OCI-LY7 (cell line): ENCODE measurements around the gene FAM81A. TPM values are rescaled to one million over a fixed set of nuclear protein-coding genes. Genes with fewer than 3 reads are reported as not detected.
A peak's percentile ranks its signal among the peaks of the same experiment; 100 is the strongest.

ENCODE experiments used
- BruUV-seq: library from RNA; stranded (reverse); fragments of 400-500 nt; replicated peaks from 2 replicates; lab custom pipeline; 2021; lab: Mats Ljungman, UMichigan
- CTCF ChIA-PET: fragments of 300-600 bp; sonication (Branson Sonifier 250); formaldehyde crosslinking; loops from one replicate; lab custom pipeline; 2022; ENCODE audit warnings: antibody characterized with exemption; ENCODE audit not compliant: unreplicated experiment; lab: Charles Lee
- POLR2A ChIA-PET: fragments of 300-600 bp; sonication (Branson Sonifier 250); formaldehyde crosslinking; loops from one replicate; lab custom pipeline; 2022; ENCODE audit warnings: antibody characterized with exemption; lab: Charles Lee
- DNase-seq: peaks from one replicate; pipeline ENCODE4 v3.0.0-alpha.2; 2015; ENCODE audit warnings: low spot score
- H2AFZ ChIP-seq: fragments of 200-600 bp; sonication (generic), shearing (Covaris generic); 2 replicates; pipeline ENCODE4 v1.6.1; 2014; ENCODE audit warnings: mild to moderate bottlenecking, antibody characterized with exemption, low read length, moderate library complexity
- H3K27ac ChIP-seq: fragments of 200-600 bp; sonication (generic); 2 replicates; pipeline ENCODE4 v1.5.1; 2014; ENCODE audit warnings: mixed run types, low read depth, mild to moderate bottlenecking, moderate library complexity, low read length, inconsistent platforms; ENCODE audit not compliant: poor library complexity, severe bottlenecking
- H3K36me3 ChIP-seq: fragments of 200-600 bp; sonication (generic); 2 replicates; pipeline ENCODE4 v1.6.1; 2014; ENCODE audit warnings: mild to moderate bottlenecking, antibody characterized with exemption, low read length, moderate library complexity, mixed read lengths; ENCODE audit not compliant: insufficient read depth
- H3K4me1 ChIP-seq: fragments of 200-600 bp; sonication (generic); 2 replicates; pipeline ENCODE4 v1.5.1; 2014; ENCODE audit warnings: mild to moderate bottlenecking, low read length; ENCODE audit not compliant: insufficient read depth, poor library complexity, severe bottlenecking
- H3K4me2 ChIP-seq: fragments of 200-600 bp; sonication (generic); 2 replicates; pipeline ENCODE4 v1.6.1; 2014; ENCODE audit warnings: mild to moderate bottlenecking, low read length
- H3K4me3 ChIP-seq: fragments of 200-600 bp; sonication (generic); 2 replicates; pipeline ENCODE4 v1.5.1; 2014; ENCODE audit warnings: mild to moderate bottlenecking, low read depth, low read length; ENCODE audit not compliant: poor library complexity, severe bottlenecking
- H3K79me2 ChIP-seq: fragments of 200-600 bp; sonication (generic); 2 replicates; pipeline ENCODE4 v1.6.1; 2016; ENCODE audit warnings: low read depth, mild to moderate bottlenecking, low read length, moderate library complexity, mixed read lengths; ENCODE audit not compliant: insufficient read depth
- H3K9me2 ChIP-seq: fragments of 200-600 bp; sonication (generic); 2 replicates; pipeline ENCODE4 v1.6.1; 2016; ENCODE audit warnings: mild to moderate bottlenecking, low read length, mixed read lengths; ENCODE audit not compliant: insufficient read depth
- H3K9me3 ChIP-seq: fragments of 200-600 bp; sonication (generic); 2 replicates; pipeline ENCODE4 v1.6.1; 2014; ENCODE audit warnings: mild to moderate bottlenecking, mixed run types, low read length, mixed read lengths
- H4K20me1 ChIP-seq: fragments of 200-600 bp; sonication (generic); 2 replicates; pipeline ENCODE4 v1.6.1; 2014; ENCODE audit warnings: mild to moderate bottlenecking, antibody characterized with exemption, low read length, moderate library complexity, mixed read lengths; ENCODE audit not compliant: insufficient read depth
- CTCF ChIP-seq: fragments of 200-600 bp; sonication (generic); conservative IDR thresholded peaks from 2 replicates; pipeline ENCODE4 v1.5.1; 2014; ENCODE audit warnings: mild to moderate bottlenecking, antibody characterized with exemption, low read length, moderate library complexity, mixed read lengths
- EZH2phosphoT487 ChIP-seq: fragments of 200-600 bp; sonication (generic); IDR thresholded peaks from 2 replicates; pipeline ENCODE4 v1.6.1; 2018; ENCODE audit warnings: low read depth, borderline replicate concordance, mild to moderate bottlenecking, mixed run types, antibody characterized with exemption, low read length, moderate library complexity, mixed read lengths
- intact Hi-C: fragments of 100-400 bp; cut with micrococcal nuclease; formaldehyde crosslinking; loops from one replicate; pipeline ENCODE4 v1.10.0; 2022; ENCODE audit not compliant: unreplicated experiment
- total RNA-seq, 2 experiments: library from RNA; depleted of rRNA in 1 of 2; stranded (reverse); fragments of >200 nt in 1 of 2; shearing (Covaris generic) in 1 of 2; gene quantifications; 2 replicates each; pipeline ENCODE4 v1.2.3, GENCODE V29; 2014 to 2022

FAM81A gene
- total RNA-seq, 2 experiments from 2014 or later: 11.6 to 37.4 TPM

GRCh38 chr15:59491062-59491461 is 53.1 kb downstream of the FAM81A start:
- no peak for DNase-seq

GRCh38 chr15:59492389-59493377 is 54.7 kb downstream of the FAM81A start:
- H3K36me3 ChIP-seq: no peaks in the 10 kb centered on the region
- H3K9me3 ChIP-seq: peaks cover 6% of the 10 kb centered on the region; the same call in 1 of the 2 replicates
- ChIA-PET POLR2A (no interaction called here), CTCF (interaction anchor here (1.0 to 1.3 kb wide), 3 partner anchors 9 to 245 kb away, joined by 3 to 4 read pairs (median 3); no protein-coding TSS in a partner anchor)
- DNase-seq: peak; percentile 76
- H3K9me2 ChIP-seq: no peaks in the 10 kb centered on the region
- H3K27ac ChIP-seq: no peak overlapping the region
- no peak overlapping the region for H3K4me2 ChIP-seq
- H3K4me1 ChIP-seq: no peaks in the 10 kb centered on the region
- BruUV-seq: no TSS peak
- H4K20me1 ChIP-seq: no peaks in the 10 kb centered on the region
- intact Hi-C loops: loop anchor here (1.0 to 5.0 kb wide), 7 partner anchors 36 to 535 kb away; no protein-coding TSS in a partner anchor
- TF ChIP-seq EZH2phosphoT487 (no peak), CTCF (peak; percentile 98)
- H3K4me3 ChIP-seq: no peak overlapping the region
- no peaks in the 10 kb centered on the region for H3K79me2 ChIP-seq
- H2AFZ ChIP-seq: no peak overlapping the region; the same call in 1 of the 2 replicates

More at GRCh38 chr15:59491062-59491461, 53.1 kb downstream of the FAM81A start:
- CTCF ChIA-PET: interaction anchor here (1.3 kb wide), 1 partner anchor 244 kb away, joined by 4 read pairs; no protein-coding TSS in a partner anchor
- H3K27ac ChIP-seq: no peak overlapping the region
- peaks cover 6% of the 10 kb centered on the region; the same call in 1 of the 2 replicates for H3K9me3 ChIP-seq
- TF ChIP-seq EZH2phosphoT487 (no peak), CTCF (no peak)
- H3K36me3 ChIP-seq: no peaks in the 10 kb centered on the region
- H2AFZ ChIP-seq: no peak overlapping the region
- POLR2A ChIA-PET: interaction anchor here (0.6 to 1.0 kb wide), 2 partner anchors 78 to 258 kb away, joined by 3 to 5 read pairs; no protein-coding TSS in a partner anchor
- H4K20me1 ChIP-seq: no peaks in the 10 kb centered on the region
- no TSS peak for BruUV-seq
- H3K79me2 ChIP-seq: no peaks in the 10 kb centered on the region
- no peaks in the 10 kb centered on the region for H3K4me1 ChIP-seq
- intact Hi-C loops: loop anchor here (5.0 kb wide), 1 partner anchor 534 kb away; no protein-coding TSS in a partner anchor
- H3K4me2 ChIP-seq: no peak overlapping the region
- no peak overlapping the region for H3K4me3 ChIP-seq
- H3K9me2 ChIP-seq: no peaks in the 10 kb centered on the region
